GM12892 (cell line): ENCODE measurements around the gene HBM.

Experiments
- POLR2A ChIP-seq: IDR thresholded peaks from 2 replicates; pipeline ENCODE4 v1.6.1; 2011; ENCODE audit warnings: low read depth, low read length, control low read depth
- POLR2AphosphoS5 ChIP-seq: IDR thresholded peaks from 2 replicates; pipeline ENCODE4 v1.6.1; 2011; ENCODE audit warnings: low read depth, low read length, control low read depth

DNA sequence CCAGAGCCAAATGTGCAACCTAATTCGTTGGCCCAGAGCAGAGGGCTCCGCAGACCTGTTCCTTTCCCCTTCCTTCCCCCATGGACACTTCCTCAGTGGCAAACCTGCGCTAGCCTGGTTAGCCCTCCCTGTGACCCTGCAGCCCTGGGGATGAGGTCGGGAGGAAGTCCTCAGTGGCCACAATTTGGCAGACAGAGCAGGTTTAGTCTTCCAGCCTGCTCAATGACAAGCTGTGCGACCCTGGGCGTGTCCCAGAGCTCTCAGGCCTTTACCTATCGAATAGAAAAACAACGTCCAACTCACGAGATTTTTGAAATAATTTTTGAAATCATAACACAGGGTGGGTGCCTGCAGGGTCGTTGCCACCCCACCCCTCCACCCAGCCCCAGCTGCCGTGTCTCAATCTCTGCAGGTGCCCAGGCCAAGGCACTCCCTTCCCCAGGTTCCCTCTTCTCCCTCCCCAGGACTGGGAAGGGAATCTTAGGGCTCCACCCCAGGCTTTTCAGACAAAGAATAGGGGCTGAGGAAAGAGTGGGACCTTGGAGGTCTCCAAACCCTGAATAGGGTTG lies 1.4 kb downstream of the HBM start:
- TF ChIP-seq POLR2A (no peak), POLR2AphosphoS5 (no peak)
